Mammary microvascular endothelial cell (primary cell): ENCODE data around the gene CFAP119. TPM values are rescaled to one million over a fixed set of nuclear protein-coding genes. Genes with fewer than 3 reads are reported as not detected.

Experiments
- total RNA-seq: library from RNA; depleted of rRNA; stranded (reverse); fragments of >200 nt; gene quantifications from 2 replicates; pipeline ENCODE4 v1.2.3, GENCODE V29; 2015

The CFAP119 gene
- 1.3 and 1.4 TPM in 2 replicates for total RNA-seq

DNA sequence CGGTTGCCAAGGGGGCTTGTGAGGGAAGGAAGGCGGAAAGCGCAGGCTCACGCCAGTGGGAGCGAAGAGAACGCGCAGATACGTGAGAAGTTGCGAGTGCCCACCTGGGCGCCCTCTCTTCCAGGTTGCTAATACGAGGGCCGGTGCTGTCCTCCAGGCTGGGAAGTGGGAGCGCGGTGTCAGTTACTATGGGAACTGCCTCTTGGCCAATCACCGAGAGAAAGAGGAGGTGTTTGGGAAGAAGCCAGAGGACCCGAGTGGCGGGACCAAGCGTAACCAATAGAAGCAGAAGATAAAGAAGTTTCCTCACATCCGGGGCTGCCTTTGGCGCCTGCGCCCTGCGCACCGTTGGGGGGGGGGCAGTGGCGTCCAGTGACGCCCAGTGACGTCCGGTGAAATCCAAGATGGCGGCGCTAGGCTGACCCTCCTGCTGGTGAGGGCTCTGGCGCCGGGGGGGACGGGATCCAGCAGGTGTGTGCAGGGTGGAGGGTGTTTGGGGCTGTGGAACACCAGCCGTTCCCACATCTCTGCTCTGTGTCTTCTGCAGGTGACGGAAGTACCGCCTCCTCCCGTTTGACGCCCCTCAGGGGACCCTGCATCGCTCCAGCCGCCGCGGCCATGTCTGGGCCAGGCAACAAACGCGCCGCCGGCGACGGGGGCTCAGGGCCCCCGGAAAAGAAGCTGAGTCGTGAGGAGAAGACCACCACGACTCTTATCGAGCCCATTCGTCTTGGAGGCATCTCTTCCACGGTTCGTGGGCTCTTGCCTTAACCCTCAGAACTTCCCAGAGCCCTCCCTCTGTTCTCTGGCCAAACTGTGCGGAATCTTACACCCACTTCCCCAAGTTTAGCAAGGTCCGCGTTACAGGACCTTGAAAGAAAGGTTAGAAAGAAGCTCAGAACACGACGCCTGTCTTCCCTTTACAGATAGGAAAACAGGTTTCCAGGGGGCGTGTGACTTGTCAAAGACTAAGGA is at the start of gene CFAP119, which contains the start of gene RNF40:
Gene CFAP119 (minus strand): TSS at position 135 of the 975 bp plus-strand sequence. CDS start 314 bp downstream, outside the sequence.
Gene RNF40 (plus strand): TSS at position 395 of the 975 bp plus-strand sequence. CDS start 224 bp downstream, at position 619.

GRCh38 chr16:30786936-30787612 is 25.2 kb upstream of the CFAP119 start, which contains the start of gene ZNF629:
Gene ZNF629 (minus strand): TSS chr16:30787205. CDS start chr16:30784482, 2,723 bp downstream.

GRCh38 chr16:30747799-30748633 is 13.8 kb downstream of the CFAP119 start, which contains the start of gene PHKG2:
Gene PHKG2 (plus strand): TSS chr16:30748425. CDS start chr16:30748821, 396 bp downstream.

Other genes starting within 250 kb of the CFAP119 start
- 23.7 and 25.4 TPM in 2 replicates for gene ZNF768, start 235.5 kb downstream of the CFAP119 start, total RNA-seq
- gene ZNF747, start 227.2 kb downstream of the CFAP119 start, total RNA-seq = 5.1 and 5.8 TPM in 2 replicates
- 6.9 TPM in 2 replicates for gene ZNF764, start 203.7 kb downstream of the CFAP119 start, total RNA-seq
- gene ZNF688, start 190.3 kb downstream of the CFAP119 start, total RNA-seq = 10.2 and 12.1 TPM in 2 replicates
- 4.8 and 5.2 TPM in 2 replicates for gene ZNF785, start 176.4 kb downstream of the CFAP119 start, total RNA-seq
- 5.4 and 6.0 TPM in 2 replicates for gene ZNF689, start 151.7 kb downstream of the CFAP119 start, total RNA-seq
- 13.5 and 16.5 TPM in 2 replicates for gene PRR14, start 111.1 kb downstream of the CFAP119 start, total RNA-seq
- 20.6 and 24.6 TPM in 2 replicates for gene FBRS, start 103.6 kb downstream of the CFAP119 start, total RNA-seq
- 16.7 and 23.7 TPM in 2 replicates for gene SRCAP, start 62.9 kb downstream of the CFAP119 start, total RNA-seq
- 20.7 and 28.4 TPM in 2 replicates for gene PHKG2, start 13.6 kb downstream of the CFAP119 start, total RNA-seq
- 68.8 and 74.6 TPM in 2 replicates for gene RNF40, start 260 bp upstream of the CFAP119 start, total RNA-seq
- 6.7 TPM in 2 replicates for gene ZNF629, start 25.1 kb upstream of the CFAP119 start, total RNA-seq
- 37.0 and 39.4 TPM in 2 replicates for gene BCL7C, start 132.0 kb upstream of the CFAP119 start, total RNA-seq
- gene CTF1, start 134.6 kb upstream of the CFAP119 start, total RNA-seq = 0.33 TPM in 1 of 2 replicates, not detected in the other
- 15.2 and 15.4 TPM in 2 replicates for gene FBXL19, start 161.5 kb upstream of the CFAP119 start, total RNA-seq
- 17.9 and 27.5 TPM in 2 replicates for gene ORAI3, start 187.0 kb upstream of the CFAP119 start, total RNA-seq
- 4.1 and 4.2 TPM in 2 replicates for gene SETD1A, start 195.7 kb upstream of the CFAP119 start, total RNA-seq
- 16.7 and 17.7 TPM in 2 replicates for gene HSD3B7, start 223.1 kb upstream of the CFAP119 start, total RNA-seq
- 0.05 and 0.93 TPM in 2 replicates for gene STX1B, start 248.6 kb upstream of the CFAP119 start, total RNA-seq